ENCODE measurements around the gene MGAT5B.
"Not testable (repeated sequence)": the region's sequence is repeated elsewhere in the genome, so short reads cannot be mapped to it uniquely, and the experiment has no call there.

MGAT5B gene

GRCh38 chr17:76833747-76834146, 34.5 kb upstream of the MGAT5B start:
- whole genome bisulfite sequencing, 2 experiments (ENCODE audit: insufficient coverage in 2 of 2) = 91 to 92% methylated on average over 3 to 4 of the region's 4 CpGs
- Histone ChIP-seq H3K4me3 (ENCODE audit: extremely low read depth, insufficient read depth, low read length, poor library complexity, severe bottlenecking) (no peak overlapping the region), H3K27ac (ENCODE audit: low read depth, low read length, severe bottlenecking) (no peak overlapping the region), H3K4me1 (ENCODE audit: control insufficient read depth, insufficient read depth, low read length, poor library complexity, severe bottlenecking) (peaks cover 3% of the 10 kb centered on the region), H3K36me3 (ENCODE audit: control insufficient read depth, insufficient read depth, low read length) (no peaks in the 10 kb centered on the region), H3K9me3 (ENCODE audit: control insufficient read depth, low read length) (no peaks in the 10 kb centered on the region)

- H3K4me3 ChIP-seq (ENCODE audit: extremely low read depth, insufficient read depth, low read length, poor library complexity, severe bottlenecking) = no peak overlapping the region
- H3K36me3 ChIP-seq (ENCODE audit: control insufficient read depth, insufficient read depth, low read length) = no peaks in the 10 kb centered on the region
- peaks cover 3% of the 10 kb centered on the region for H3K4me1 ChIP-seq (ENCODE audit: control insufficient read depth, insufficient read depth, low read length, poor library complexity, severe bottlenecking)
- WGBS, 2 experiments (ENCODE audit: insufficient coverage in 2 of 2) = 82 to 94% methylated on average over 8 of the region's 9 CpGs
- no peaks in the 10 kb centered on the region for H3K9me3 ChIP-seq (ENCODE audit: control insufficient read depth, low read length)
- no peak overlapping the region for H3K27ac ChIP-seq (ENCODE audit: low read depth, low read length, severe bottlenecking)
Measured at GRCh38 chr17:76834870-76835269, 33.3 kb upstream of the MGAT5B start.

GRCh38 chr17:76840443-76840767, 27.8 kb upstream of the MGAT5B start:
- WGBS, 2 experiments (ENCODE audit: insufficient coverage in 2 of 2) = 5 to 20% methylated on average over 3 of the region's 3 CpGs
- H3K9me3 ChIP-seq (ENCODE audit: control insufficient read depth, low read length) = no peaks in the 10 kb centered on the region
- H3K27ac ChIP-seq (ENCODE audit: low read depth, low read length, severe bottlenecking) = no peak overlapping the region
- no peak overlapping the region for H3K4me3 ChIP-seq (ENCODE audit: extremely low read depth, insufficient read depth, low read length, poor library complexity, severe bottlenecking)
- peaks cover 31% of the 10 kb centered on the region for H3K4me1 ChIP-seq (ENCODE audit: control insufficient read depth, insufficient read depth, low read length, poor library complexity, severe bottlenecking)
- H3K36me3 ChIP-seq (ENCODE audit: control insufficient read depth, insufficient read depth, low read length) = no peaks in the 10 kb centered on the region

GRCh38 chr17:76840884-76841775, 27.1 kb upstream of the MGAT5B start:
- H3K36me3 ChIP-seq (ENCODE audit: control insufficient read depth, insufficient read depth, low read length) = no peaks in the 10 kb centered on the region
- no peaks in the 10 kb centered on the region for H3K9me3 ChIP-seq (ENCODE audit: control insufficient read depth, low read length)
- no peak overlapping the region for H3K27ac ChIP-seq (ENCODE audit: low read depth, low read length, severe bottlenecking)
- WGBS, 2 experiments (ENCODE audit: insufficient coverage in 2 of 2) = 9 to 15% methylated on average over 4 to 5 of the region's 8 CpGs
- peak overlapping the region; percentile 8 for H3K4me3 ChIP-seq (ENCODE audit: extremely low read depth, insufficient read depth, low read length, poor library complexity, severe bottlenecking)
- H3K4me1 ChIP-seq (ENCODE audit: control insufficient read depth, insufficient read depth, low read length, poor library complexity, severe bottlenecking) = peaks cover 34% of the 10 kb centered on the region

- no peak overlapping the region for H3K27ac ChIP-seq (ENCODE audit: low read depth, low read length, severe bottlenecking)
- peaks cover 34% of the 10 kb centered on the region for H3K4me1 ChIP-seq (ENCODE audit: control insufficient read depth, insufficient read depth, low read length, poor library complexity, severe bottlenecking)
- peak overlapping the region; percentile 8 for H3K4me3 ChIP-seq (ENCODE audit: extremely low read depth, insufficient read depth, low read length, poor library complexity, severe bottlenecking)
- no peaks in the 10 kb centered on the region for H3K9me3 ChIP-seq (ENCODE audit: control insufficient read depth, low read length)
- 2 to 13% methylated on average over 7 to 9 of the region's 10 CpGs for WGBS, 2 experiments (ENCODE audit: insufficient coverage in 2 of 2)
- H3K36me3 ChIP-seq (ENCODE audit: control insufficient read depth, insufficient read depth, low read length) = no peaks in the 10 kb centered on the region
Measured at GRCh38 chr17:76841776-76842405, 26.3 kb upstream of the MGAT5B start.

- not testable (repeated sequence) for H3K27ac ChIP-seq (ENCODE audit: low read depth, low read length, severe bottlenecking); H3K4me3 ChIP-seq (ENCODE audit: extremely low read depth, insufficient read depth, low read length, poor library complexity, severe bottlenecking); H3K36me3 ChIP-seq (ENCODE audit: control insufficient read depth, insufficient read depth, low read length); H3K9me3 ChIP-seq (ENCODE audit: control insufficient read depth, low read length)
- H3K4me1 ChIP-seq (ENCODE audit: control insufficient read depth, insufficient read depth, low read length, poor library complexity, severe bottlenecking) = peaks cover 34% of the 10 kb centered on the region
- WGBS, 2 experiments (ENCODE audit: insufficient coverage in 2 of 2) = 93 to 94% methylated on average over 3 of the region's 6 CpGs
Measured at GRCh38 chr17:76843068-76843467, 25.1 kb upstream of the MGAT5B start.

GRCh38 chr17:76843703-76844484, 24.3 kb upstream of the MGAT5B start:
- Histone ChIP-seq H3K4me1 (ENCODE audit: control insufficient read depth, insufficient read depth, low read length, poor library complexity, severe bottlenecking) (peaks cover 34% of the 10 kb centered on the region), H3K4me3 (ENCODE audit: extremely low read depth, insufficient read depth, low read length, poor library complexity, severe bottlenecking) (no peak overlapping the region), H3K27ac (ENCODE audit: low read depth, low read length, severe bottlenecking) (no peak overlapping the region), H3K9me3 (ENCODE audit: control insufficient read depth, low read length) (no peaks in the 10 kb centered on the region), H3K36me3 (ENCODE audit: control insufficient read depth, insufficient read depth, low read length) (no peaks in the 10 kb centered on the region)
- 73 to 80% methylated on average over 5 to 6 of the region's 10 CpGs for WGBS, 2 experiments (ENCODE audit: insufficient coverage in 2 of 2)

- peaks cover 34% of the 10 kb centered on the region for H3K4me1 ChIP-seq (ENCODE audit: control insufficient read depth, insufficient read depth, low read length, poor library complexity, severe bottlenecking)
- H3K4me3 ChIP-seq (ENCODE audit: extremely low read depth, insufficient read depth, low read length, poor library complexity, severe bottlenecking) = no peak overlapping the region
- H3K27ac ChIP-seq (ENCODE audit: low read depth, low read length, severe bottlenecking) = no peak overlapping the region
- no peaks in the 10 kb centered on the region for H3K9me3 ChIP-seq (ENCODE audit: control insufficient read depth, low read length)
- WGBS, 2 experiments (ENCODE audit: insufficient coverage in 2 of 2) = 49 to 61% methylated on average over 4 of the region's 4 CpGs
- H3K36me3 ChIP-seq (ENCODE audit: control insufficient read depth, insufficient read depth, low read length) = no peaks in the 10 kb centered on the region
Measured at GRCh38 chr17:76844485-76844829, 23.7 kb upstream of the MGAT5B start.

- WGBS, 2 experiments (ENCODE audit: insufficient coverage in 2 of 2) = 85 to 90% methylated on average over 8 of the region's 8 CpGs
- no peaks in the 10 kb centered on the region for H3K9me3 ChIP-seq (ENCODE audit: control insufficient read depth, low read length)
- no peaks in the 10 kb centered on the region for H3K36me3 ChIP-seq (ENCODE audit: control insufficient read depth, insufficient read depth, low read length)
- H3K4me1 ChIP-seq (ENCODE audit: control insufficient read depth, insufficient read depth, low read length, poor library complexity, severe bottlenecking) = peaks cover 34% of the 10 kb centered on the region
- H3K27ac ChIP-seq (ENCODE audit: low read depth, low read length, severe bottlenecking) = no peak overlapping the region
- no peak overlapping the region for H3K4me3 ChIP-seq (ENCODE audit: extremely low read depth, insufficient read depth, low read length, poor library complexity, severe bottlenecking)
Measured at GRCh38 chr17:76844846-76845245, 23.4 kb upstream of the MGAT5B start.

GRCh38 chr17:76845541-76846017, 22.6 kb upstream of the MGAT5B start:
- peaks cover 27% of the 10 kb centered on the region for H3K4me1 ChIP-seq (ENCODE audit: control insufficient read depth, insufficient read depth, low read length, poor library complexity, severe bottlenecking)
- WGBS, 2 experiments (ENCODE audit: insufficient coverage in 2 of 2) = 93% methylated on average over 3 to 6 of the region's 6 CpGs
- H3K4me3 ChIP-seq (ENCODE audit: extremely low read depth, insufficient read depth, low read length, poor library complexity, severe bottlenecking) = no peak overlapping the region
- no peaks in the 10 kb centered on the region for H3K9me3 ChIP-seq (ENCODE audit: control insufficient read depth, low read length)
- H3K27ac ChIP-seq (ENCODE audit: low read depth, low read length, severe bottlenecking) = no peak overlapping the region
- H3K36me3 ChIP-seq (ENCODE audit: control insufficient read depth, insufficient read depth, low read length) = no peaks in the 10 kb centered on the region
